NCI-H1105 treated with DMSO at 0.1 percent for 48 hours (cell line): Measurements from ENCODE around the gene WRNIP1.

ENCODE experiments used
- DNase-seq: peaks from one replicate; lab custom pipeline; 2025; lab: John Stamatoyannopoulos, UW

The WRNIP1 gene

GRCh38 chr6:2765166-2765895 lies at the start of gene WRNIP1:
Gene WRNIP1 (plus strand): TSS chr6:2765393. CDS start chr6:2765623, 230 bp downstream.
- DNase-seq: peak; percentile 99

- DNase-seq: no peak
Measured at GRCh38 chr6:2715737-2716136, 49.5 kb upstream of the WRNIP1 start.

GRCh38 chr6:2716936-2717700 lies 48.1 kb upstream of the WRNIP1 start:
- DNase-seq: no peak

- no peak for DNase-seq
Measured at GRCh38 chr6:2718334-2719092, 46.7 kb upstream of the WRNIP1 start.

GRCh38 chr6:2719093-2719455 lies 46.1 kb upstream of the WRNIP1 start:
- no peak for DNase-seq

- no peak for DNase-seq
Measured at GRCh38 chr6:2721219-2721618, 44.0 kb upstream of the WRNIP1 start.

- DNase-seq: no peak
Measured at GRCh38 chr6:2725364-2725988, 39.7 kb upstream of the WRNIP1 start.

GRCh38 chr6:2725999-2726567 lies 39.1 kb upstream of the WRNIP1 start:
- DNase-seq: no peak

GRCh38 chr6:2729921-2730320 lies 35.3 kb upstream of the WRNIP1 start:
- DNase-seq: no peak

GRCh38 chr6:2730353-2731107 lies 34.7 kb upstream of the WRNIP1 start:
- DNase-seq: no peak

GRCh38 chr6:2731281-2731909 lies 33.8 kb upstream of the WRNIP1 start:
- DNase-seq: no peak

GRCh38 chr6:2732503-2733089 lies 32.6 kb upstream of the WRNIP1 start:
- no peak for DNase-seq

- no peak for DNase-seq
Measured at GRCh38 chr6:2733324-2733723, 31.9 kb upstream of the WRNIP1 start.

- DNase-seq: no peak
Measured at GRCh38 chr6:2733736-2734480, 31.3 kb upstream of the WRNIP1 start.

- no peak for DNase-seq
Measured at GRCh38 chr6:2734488-2735166, 30.6 kb upstream of the WRNIP1 start.

GRCh38 chr6:2737885-2738284 lies 27.3 kb upstream of the WRNIP1 start:
- no peak for DNase-seq

- DNase-seq: peak; percentile 56
Measured at GRCh38 chr6:2738373-2738979, 26.7 kb upstream of the WRNIP1 start.

GRCh38 chr6:2739335-2739734 lies 25.9 kb upstream of the WRNIP1 start:
- no peak for DNase-seq

- no peak for DNase-seq
Measured at GRCh38 chr6:2740581-2740980, 24.6 kb upstream of the WRNIP1 start.
